ENCODE measurements around the gene F11.

DNA sequence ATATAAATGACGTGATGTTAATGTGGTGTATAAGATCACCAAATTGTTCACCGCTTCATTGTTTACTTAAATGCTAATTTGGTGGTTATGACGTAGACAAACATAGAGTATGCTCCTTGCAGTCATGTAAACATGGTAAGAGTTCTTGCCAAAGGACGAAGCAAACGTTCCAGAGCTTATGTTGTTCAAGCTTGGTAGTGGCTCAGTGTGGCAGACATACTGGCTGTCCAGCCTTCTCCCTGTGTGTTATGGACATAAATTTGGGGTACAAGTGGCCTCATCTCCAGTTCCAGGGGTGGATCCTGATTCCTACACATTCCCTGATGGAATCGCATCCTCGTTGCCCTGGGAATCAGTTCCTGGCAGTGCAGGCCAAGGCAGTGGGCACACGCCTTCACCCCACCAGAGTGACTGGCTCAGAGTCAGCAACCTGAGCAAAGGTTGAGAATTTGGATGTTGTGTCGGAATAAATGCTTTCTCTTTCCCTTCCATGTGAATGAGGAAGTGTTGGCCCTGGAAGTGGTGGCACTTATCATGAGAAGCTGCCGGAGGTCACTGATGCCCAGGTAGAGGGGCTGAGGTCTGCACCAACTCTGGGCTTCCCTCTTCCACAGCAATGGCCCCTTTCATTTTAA lies 25.4 kb downstream of the F11 start:
- no peak for TF ChIP-seq POLR2A (IDR thresholded peaks at IDR 0.05)
- TF ChIP-seq, protein P1, sequence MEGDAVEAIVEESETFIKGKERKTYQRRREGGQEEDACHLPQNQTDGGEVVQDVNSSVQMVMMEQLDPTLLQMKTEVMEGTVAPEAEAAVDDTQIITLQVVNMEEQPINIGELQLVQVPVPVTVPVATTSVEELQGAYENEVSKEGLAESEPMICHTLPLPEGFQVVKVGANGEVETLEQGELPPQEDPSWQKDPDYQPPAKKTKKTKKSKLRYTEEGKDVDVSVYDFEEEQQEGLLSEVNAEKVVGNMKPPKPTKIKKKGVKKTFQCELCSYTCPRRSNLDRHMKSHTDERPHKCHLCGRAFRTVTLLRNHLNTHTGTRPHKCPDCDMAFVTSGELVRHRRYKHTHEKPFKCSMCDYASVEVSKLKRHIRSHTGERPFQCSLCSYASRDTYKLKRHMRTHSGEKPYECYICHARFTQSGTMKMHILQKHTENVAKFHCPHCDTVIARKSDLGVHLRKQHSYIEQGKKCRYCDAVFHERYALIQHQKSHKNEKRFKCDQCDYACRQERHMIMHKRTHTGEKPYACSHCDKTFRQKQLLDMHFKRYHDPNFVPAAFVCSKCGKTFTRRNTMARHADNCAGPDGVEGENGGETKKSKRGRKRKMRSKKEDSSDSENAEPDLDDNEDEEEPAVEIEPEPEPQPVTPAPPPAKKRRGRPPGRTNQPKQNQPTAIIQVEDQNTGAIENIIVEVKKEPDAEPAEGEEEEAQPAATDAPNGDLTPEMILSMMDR (IDR thresholded peaks at IDR 0.05) = no peak
